Activated B cell treated with CpG ODN at 0.5 μM for 24 hours (primary cell): ENCODE results near the gene HIF3A. TPM values are rescaled to one million over a fixed set of nuclear protein-coding genes. Genes with fewer than 3 reads are reported as not detected.

Experiments
- ATAC-seq: fragments of 200-7000 bp; cut with Tn5 transposase; one replicate; pipeline ENCODE4 v1.10.0; 2021; ENCODE audit warnings: low read depth, mild to moderate bottlenecking, moderate library complexity
- CTCF ChIA-PET: fragments of 350-600 bp; sonication (Branson Sonifier 250); formaldehyde crosslinking; loops from one replicate; lab custom pipeline; 2021; ENCODE audit warnings: antibody characterized with exemption; lab: Charles Lee
- POLR2A ChIA-PET: fragments of 350-600 bp; sonication (Branson Sonifier 250); formaldehyde crosslinking; loops from one replicate; lab custom pipeline; 2021; ENCODE audit warnings: antibody characterized with exemption; lab: Charles Lee
- DNase-seq: peaks from one replicate; pipeline ENCODE4 v3.0.0; 2022
- H3K27ac Mint-ChIP-seq: one replicate; pipeline ENCODE4 v1.8.0; 2020; ENCODE audit warnings: mixed read lengths
- H3K27me3 Mint-ChIP-seq: one replicate; pipeline ENCODE4 v1.8.0; 2021; ENCODE audit warnings: mixed read lengths
- H3K36me3 Mint-ChIP-seq: one replicate; pipeline ENCODE4 v1.8.0; 2021; ENCODE audit warnings: low read depth, mixed read lengths
- H3K4me1 Mint-ChIP-seq: one replicate; pipeline ENCODE4 v1.8.0; 2021; ENCODE audit warnings: mixed read lengths
- H3K4me3 Mint-ChIP-seq: one replicate; pipeline ENCODE4 v1.8.0; 2020; ENCODE audit warnings: mild to moderate bottlenecking, mixed read lengths
- H3K9me3 Mint-ChIP-seq: one replicate; pipeline ENCODE4 v1.8.0; 2020; ENCODE audit warnings: mixed read lengths
- CTCF ChIP-seq: fragments of 200-600 bp; IDR thresholded peaks from one replicate; pipeline ENCODE4 v1.8.0; 2022; ENCODE audit warnings: antibody characterized with exemption, mild to moderate bottlenecking
- intact Hi-C: fragments of 100-400 bp; cut with micrococcal nuclease; formaldehyde crosslinking; loops from one replicate; pipeline ENCODE4 v1.15.1; 2024
- total RNA-seq: library from RNA; stranded (reverse); gene quantifications from 2 replicates; pipeline ENCODE4 v1.2.3, GENCODE V29; 2022

Gene HIF3A
- total RNA-seq, 1 donor from 2014 or later = not detected

GRCh38 chr19:46326608-46327007 is 29.8 kb downstream of the HIF3A start:
- intact Hi-C loops = no loop called here
- ATAC-seq (no peak), DNase-seq (no peak)
- H3K9me3 Mint-ChIP-seq = peaks cover 23% of the 10 kb centered on the region
- ChIA-PET CTCF (no interaction called here), POLR2A (no interaction called here)
- H3K36me3 Mint-ChIP-seq = no peaks in the 10 kb centered on the region
- no peaks in the 10 kb centered on the region for H3K4me1 Mint-ChIP-seq
- H3K27ac Mint-ChIP-seq = no peak overlapping the region
- peaks cover 9% of the 10 kb centered on the region for H3K27me3 Mint-ChIP-seq
- no peak overlapping the region for H3K4me3 Mint-ChIP-seq
- TF ChIP-seq CTCF = no peak

- TF ChIP-seq CTCF = no peak
- Mint-ChIP-seq H3K9me3 (peaks cover 23% of the 10 kb centered on the region), H3K27me3 (peaks cover 9% of the 10 kb centered on the region), H3K27ac (no peak overlapping the region), H3K36me3 (no peaks in the 10 kb centered on the region), H3K4me3 (no peak overlapping the region), H3K4me1 (no peaks in the 10 kb centered on the region)
- CTCF ChIA-PET = no interaction called here
- ATAC-seq (no peak), DNase-seq (no peak)
- intact Hi-C loops = no loop called here
- POLR2A ChIA-PET = no interaction called here
These were observed 31.2 kb downstream of the HIF3A start for GRCh38 chr19:46328079-46328478.

- Mint-ChIP-seq H3K4me3 (no peak overlapping the region), H3K27me3 (peaks cover 7% of the 10 kb centered on the region), H3K27ac (no peak overlapping the region), H3K9me3 (peaks cover 22% of the 10 kb centered on the region), H3K36me3 (no peaks in the 10 kb centered on the region), H3K4me1 (no peaks in the 10 kb centered on the region)
- DNase-seq = no peak
- ChIA-PET POLR2A (no interaction called here), CTCF (no interaction called here)
- intact Hi-C loops = no loop called here
- ATAC-seq = no peak
- TF ChIP-seq CTCF = no peak
These were observed 33.6 kb downstream of the HIF3A start for GRCh38 chr19:46330319-46330918.

GRCh38 chr19:46337487-46337886 is 40.6 kb downstream of the HIF3A start:
- TF ChIP-seq CTCF = no peak
- no peaks in the 10 kb centered on the region for H3K4me1 Mint-ChIP-seq
- peaks cover 4% of the 10 kb centered on the region for H3K27me3 Mint-ChIP-seq
- H3K36me3 Mint-ChIP-seq = no peaks in the 10 kb centered on the region
- H3K27ac Mint-ChIP-seq = no peak overlapping the region
- H3K9me3 Mint-ChIP-seq = no peaks in the 10 kb centered on the region
- DNase-seq (no peak), ATAC-seq (no peak)
- ChIA-PET POLR2A (no interaction called here), CTCF (no interaction called here)
- H3K4me3 Mint-ChIP-seq = no peak overlapping the region
- intact Hi-C loops = no loop called here

- H3K27ac Mint-ChIP-seq = no peak overlapping the region
- no peak for ATAC-seq
- peaks cover 7% of the 10 kb centered on the region for H3K27me3 Mint-ChIP-seq
- no peaks in the 10 kb centered on the region for H3K4me1 Mint-ChIP-seq
- no peaks in the 10 kb centered on the region for H3K36me3 Mint-ChIP-seq
- TF ChIP-seq CTCF = no peak
- no peak for DNase-seq
- intact Hi-C loops = no loop called here
- ChIA-PET CTCF (no interaction called here), POLR2A (no interaction called here)
- H3K9me3 Mint-ChIP-seq = no peaks in the 10 kb centered on the region
- H3K4me3 Mint-ChIP-seq = no peak overlapping the region
These were observed 42.6 kb downstream of the HIF3A start for GRCh38 chr19:46339446-46339845.
